GM03348 (cell line): ENCODE measurements around the gene C1orf185.
"Not testable (repeated sequence)": the region's sequence is repeated elsewhere in the genome, so short reads cannot be mapped to it uniquely, and the experiment has no call there.

Source experiments
- DNase-seq: peaks from one replicate; pipeline ENCODE4 v3.0.0; 2012; ENCODE audit warnings: low spot score

The C1orf185 gene

DNA sequence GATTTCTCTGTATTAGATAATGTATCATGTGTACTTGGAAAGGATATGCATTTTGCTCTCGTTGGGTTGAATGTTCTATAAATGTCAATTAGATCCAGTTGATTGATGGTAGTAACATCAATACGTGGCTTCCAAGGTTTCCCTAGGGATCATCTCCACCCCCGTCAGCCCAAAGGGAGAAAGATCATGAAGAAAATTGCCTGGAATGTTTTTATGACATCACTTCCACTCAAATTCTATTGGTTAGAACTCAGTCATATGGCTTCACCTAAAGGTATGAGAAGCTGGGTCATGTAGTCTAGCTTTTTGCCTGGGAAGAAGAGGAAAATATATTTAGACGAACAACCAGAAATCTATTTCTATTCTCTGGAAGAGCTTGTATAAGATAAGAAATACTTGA lies at the start of gene C1orf185:
TSS of gene C1orf185 (plus strand) at position 253 of the 400 bp plus-strand sequence. CDS start at position 259, 6 bp downstream.
- no peak for DNase-seq

DNA sequence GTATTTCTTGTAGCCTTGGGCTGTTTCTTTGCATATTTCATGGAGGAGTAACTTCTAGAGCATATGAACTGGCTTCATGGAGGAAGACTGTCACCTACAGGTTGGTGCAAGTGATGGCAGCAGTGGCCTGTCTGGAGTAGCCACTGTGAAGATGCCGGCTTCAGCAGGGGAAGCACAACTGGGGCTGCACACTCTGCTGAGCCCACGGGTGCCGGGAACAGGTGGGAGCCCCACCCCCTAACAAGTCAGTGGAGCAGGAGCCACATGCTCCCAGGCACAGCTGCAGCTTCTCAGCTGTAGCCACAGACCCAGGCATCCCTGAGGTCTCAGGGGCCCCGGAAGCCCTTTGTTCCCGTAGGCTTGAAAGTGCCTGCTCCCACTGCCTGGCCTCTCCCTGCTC lies 43.2 kb upstream of the C1orf185 start:
- DNase-seq, result peak; percentile 20

DNA sequence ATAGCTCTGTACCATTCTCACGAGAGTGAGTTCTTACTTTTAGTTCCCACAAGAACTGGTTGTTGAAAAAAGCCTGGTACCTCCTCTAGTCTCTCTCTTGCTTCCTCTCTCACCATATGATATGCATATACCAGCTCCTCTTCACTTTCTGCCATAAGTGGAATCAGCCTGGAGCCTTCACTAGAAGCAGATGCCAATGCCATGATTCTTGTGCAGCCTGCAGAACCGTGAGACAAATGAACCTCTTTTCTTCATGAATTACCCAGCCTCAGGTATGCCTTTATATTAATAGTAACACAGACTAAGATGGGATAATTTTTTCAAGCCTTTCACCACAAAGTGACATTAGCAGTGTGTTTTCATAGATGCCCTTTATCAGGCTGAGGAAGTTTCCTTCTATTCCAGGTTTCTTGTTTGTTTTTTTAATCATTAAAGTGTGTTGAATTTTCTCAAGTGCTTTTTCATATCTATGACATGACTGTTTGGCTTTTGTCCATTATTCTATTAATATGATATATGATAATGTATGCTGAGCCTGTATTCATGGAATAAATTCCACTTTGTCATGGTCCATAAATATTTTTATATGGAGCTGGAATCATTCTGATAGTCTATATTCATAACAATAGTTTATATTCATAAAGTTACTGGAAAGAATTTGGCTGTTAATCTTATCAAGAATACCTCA lies 40.7 kb upstream of the C1orf185 start:
- no peak for DNase-seq

DNA sequence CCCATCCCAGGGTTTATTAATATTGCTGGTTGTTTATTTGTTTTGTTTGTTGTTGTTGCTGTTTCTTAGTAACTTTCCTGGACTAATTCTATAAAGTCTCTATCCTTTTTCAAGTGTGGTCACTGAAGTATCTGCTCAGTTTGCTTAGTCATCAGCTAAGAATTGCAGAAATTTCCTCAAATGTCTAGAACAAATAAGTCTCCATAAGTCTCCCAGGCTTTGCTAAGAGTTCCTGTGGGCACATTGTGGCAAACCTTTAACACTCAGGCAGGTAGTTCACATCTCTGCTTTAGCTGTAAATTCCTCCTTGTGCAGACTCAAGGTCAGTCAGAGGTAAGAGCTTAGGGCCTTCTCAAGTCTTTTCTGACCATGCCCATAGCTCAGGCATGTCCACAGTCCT lies 38.9 kb upstream of the C1orf185 start:
- DNase-seq, result peak; percentile 77

DNA sequence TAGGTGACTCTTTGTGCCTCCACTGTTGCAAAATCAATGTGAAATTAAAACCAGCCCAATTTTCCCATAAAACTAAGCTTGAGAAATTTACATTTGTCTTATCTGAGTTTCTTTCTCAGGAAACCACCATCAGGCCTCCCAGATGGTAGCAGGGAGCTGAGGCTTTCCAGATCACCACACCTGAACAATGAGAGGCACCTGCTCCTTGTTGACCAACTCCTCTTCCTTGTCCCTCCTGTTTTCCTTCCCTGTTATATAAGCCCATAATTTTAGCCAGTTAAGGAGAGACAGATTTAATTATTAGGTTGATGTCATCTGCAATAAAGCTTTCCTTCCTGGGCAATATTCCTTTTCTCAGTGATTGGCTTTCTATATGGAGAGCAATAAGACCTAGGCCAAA lies 32.0 kb upstream of the C1orf185 start:
- DNase-seq, result no peak

DNA sequence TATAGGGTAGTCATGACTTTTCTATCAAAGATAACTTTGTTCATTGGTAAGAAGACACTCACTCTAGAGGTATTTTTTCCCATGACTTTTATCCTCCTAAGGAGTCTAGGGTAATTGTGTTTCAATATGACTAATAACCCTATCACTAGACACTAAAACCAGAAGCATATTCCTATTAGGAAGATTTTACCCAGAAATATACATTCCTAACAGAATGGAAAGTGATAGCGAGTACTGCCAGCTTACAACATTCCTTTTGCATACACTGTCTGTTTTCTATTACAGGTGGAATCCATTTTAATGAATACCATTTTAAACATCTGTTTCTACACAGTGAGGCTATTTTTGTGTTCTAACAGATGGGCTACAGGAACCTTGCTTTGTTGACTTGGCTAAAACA lies 31.4 kb upstream of the C1orf185 start:
- peak; percentile 74 for DNase-seq

DNA sequence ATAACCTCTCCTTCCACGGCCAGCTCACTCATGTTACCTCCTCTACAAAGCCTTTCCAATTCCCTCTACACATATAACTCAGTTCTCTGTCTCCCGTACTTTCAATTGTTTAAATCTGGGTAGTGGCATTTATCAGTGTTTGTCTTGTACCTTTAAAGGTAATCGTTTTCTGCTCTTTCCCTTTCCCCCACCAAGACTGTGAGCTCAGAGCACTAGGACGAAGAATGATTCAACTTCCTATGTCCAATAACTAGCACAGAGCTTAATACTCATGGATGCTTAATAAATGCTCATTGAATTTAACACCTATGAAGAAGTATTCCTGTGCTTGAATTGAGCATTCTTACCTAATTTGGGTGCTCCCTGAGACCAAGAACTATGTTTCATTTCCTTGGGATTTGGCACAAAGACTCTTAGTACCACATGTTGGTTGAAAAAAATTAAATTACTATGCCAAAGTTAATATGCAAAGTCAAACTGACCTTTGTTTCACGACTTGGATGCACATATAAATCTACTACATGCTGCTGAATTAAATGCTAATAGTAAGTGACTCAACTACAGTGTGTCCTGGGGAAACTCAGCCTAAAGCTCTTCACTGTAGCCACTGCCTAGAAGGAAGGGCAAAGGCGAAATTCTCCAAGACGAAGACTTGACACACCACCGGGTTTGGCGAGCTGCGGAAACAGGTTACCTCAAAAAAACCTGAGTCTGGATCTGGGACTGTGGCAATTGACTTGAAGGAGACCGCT lies 30.6 kb upstream of the C1orf185 start:
- DNase-seq, result no peak

DNA sequence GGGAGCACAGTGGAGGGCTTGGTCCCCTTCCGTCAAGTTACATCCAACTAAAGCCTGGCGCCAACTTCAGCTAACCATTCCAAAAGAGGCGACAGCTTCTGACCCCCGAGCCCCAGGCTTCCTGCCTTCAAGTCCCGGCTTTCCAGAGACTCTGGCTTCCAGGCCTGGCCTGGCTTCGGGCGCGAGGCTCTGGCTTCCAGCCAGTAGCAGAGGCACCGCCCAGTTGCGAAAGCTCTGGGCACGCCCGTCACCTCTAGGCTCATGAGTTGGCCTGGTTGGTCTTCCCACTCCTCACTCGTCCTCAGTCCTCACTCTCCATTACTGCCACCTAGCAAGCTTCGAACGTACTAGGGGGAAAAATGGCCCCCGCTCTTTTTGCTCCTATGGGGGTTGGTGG lies 30.0 kb upstream of the C1orf185 start:
- DNase-seq, result no peak

DNA sequence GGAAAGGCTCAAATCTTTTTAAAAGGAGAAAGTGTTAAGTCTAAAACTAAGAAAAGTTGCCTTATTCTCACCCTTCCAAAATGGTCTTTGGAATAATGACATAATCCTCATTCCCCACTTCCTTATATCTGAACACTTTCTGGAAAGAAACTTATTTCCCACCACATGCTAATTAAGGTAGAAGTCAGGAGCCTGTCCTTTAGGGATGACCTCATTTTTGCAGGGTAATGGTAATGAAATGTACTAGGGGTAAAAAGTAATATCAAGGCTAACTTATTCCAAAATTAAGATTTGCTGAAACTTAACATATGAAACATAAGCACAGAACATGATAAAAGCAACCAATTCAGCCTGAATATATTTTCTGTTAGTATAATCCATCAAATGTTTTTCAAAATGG lies 29.4 kb upstream of the C1orf185 start:
- DNase-seq, result no peak

DNA sequence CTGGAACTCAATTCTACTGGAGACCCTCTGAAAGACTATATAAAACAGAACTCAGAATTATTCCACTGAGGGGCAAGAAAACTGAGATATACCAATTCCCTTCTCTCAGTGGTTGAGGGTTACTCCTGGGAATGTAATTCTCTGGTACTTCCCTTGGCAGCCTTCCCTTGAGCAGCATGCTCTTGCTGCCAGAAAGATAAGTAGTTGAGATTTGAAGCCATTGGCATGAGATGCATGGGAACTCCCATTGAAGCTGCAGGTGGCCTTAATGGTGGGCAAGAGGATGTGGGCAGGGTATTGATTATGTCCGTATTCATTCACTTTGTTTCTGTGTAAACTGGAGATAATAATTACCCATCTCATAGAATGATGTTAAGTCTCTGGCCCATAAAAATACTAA lies 28.6 kb upstream of the C1orf185 start:
- no peak for DNase-seq

DNA sequence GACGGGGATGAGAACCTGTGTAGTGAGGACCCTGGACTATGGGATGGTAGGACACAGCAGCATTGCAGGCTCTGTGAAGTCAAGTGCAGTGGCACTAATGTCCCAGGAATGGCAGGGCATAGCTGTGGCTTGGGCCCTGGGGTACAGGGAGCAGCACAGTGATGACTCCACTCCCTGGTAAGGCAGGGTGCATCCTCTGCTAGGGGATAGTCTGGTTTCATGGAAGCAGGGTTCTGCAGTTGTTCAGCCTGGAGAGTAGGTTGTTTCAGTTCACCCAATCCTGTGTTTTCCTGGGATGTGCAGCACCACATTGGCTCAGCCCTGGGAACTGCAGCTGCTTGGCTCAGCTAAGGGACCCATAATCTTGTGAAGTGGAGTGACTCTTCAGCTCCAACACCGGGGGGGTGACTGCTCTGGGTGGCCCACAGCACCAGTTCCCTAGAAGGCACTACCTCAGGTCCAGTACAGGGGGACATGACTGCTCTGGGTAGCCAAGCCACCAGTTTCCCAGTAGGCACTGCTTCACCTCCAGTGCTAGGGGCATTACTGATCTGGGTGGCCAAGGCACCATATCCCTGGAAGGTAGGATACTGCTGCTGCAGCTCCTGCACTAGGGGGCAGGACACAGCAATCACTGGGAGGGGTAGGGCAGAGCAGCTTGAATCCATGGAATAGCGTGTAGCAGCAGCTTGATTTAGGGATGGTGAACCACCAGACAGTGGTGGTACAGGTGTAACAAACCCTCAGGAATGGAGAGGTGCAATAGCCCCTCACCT lies 15.3 kb upstream of the C1orf185 start:
- DNase-seq, result no peak

DNA sequence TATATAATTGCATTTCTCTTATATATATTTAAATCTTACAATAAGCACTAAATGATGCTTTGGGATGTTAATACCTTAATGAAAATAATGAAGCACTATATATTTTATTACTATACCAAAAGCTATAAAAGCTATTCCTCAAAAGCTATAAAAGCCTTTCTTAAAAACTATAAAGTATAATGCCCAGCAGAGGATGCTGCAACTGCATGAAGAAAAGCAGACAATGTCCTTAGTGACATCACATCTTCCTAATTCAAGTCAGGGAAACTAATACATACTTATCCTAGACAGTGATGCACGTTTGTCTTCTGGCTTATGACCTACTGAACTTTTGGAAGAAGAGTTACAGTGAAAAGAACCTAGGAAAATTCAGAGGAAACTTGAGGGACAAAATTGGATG lies 13.6 kb upstream of the C1orf185 start:
- no peak for DNase-seq

DNA sequence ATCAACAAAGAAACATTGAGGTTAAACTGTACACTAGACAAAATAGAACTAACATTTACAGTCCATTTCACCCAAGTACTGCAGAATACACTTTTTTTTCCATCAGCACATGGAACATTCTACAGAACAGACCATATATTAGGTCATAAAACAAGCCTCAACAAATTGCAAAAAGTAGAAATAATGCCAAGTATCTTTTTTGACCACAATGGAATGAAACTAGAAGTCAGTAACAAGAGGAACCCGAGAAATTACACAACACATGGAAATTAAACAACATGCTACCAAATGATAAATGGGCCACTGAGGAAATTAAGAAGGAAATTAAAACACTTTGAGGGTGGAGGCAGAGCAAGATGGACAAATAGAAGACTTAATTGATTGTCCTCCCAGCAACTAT lies 8.4 kb upstream of the C1orf185 start:
- peak; percentile 27 for DNase-seq

DNA sequence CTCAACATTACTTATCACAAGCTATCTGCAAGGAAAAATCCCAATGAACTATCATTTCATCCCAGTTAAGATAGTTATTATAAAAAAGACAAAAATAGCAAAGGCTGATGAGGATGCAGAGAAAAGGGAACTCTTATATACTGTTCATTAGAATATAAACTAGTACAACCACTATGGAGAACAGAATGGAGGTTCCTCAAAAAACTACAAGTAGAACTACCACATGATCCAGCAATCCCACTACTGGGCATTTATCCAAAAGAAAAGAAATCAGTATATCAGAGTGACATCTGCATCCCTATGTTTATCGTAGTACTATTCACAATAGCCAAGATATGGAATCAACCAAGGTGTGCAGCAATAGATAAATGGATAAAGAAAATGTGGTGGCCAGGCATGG lies 4.9 kb upstream of the C1orf185 start:
- DNase-seq, result no peak

DNA sequence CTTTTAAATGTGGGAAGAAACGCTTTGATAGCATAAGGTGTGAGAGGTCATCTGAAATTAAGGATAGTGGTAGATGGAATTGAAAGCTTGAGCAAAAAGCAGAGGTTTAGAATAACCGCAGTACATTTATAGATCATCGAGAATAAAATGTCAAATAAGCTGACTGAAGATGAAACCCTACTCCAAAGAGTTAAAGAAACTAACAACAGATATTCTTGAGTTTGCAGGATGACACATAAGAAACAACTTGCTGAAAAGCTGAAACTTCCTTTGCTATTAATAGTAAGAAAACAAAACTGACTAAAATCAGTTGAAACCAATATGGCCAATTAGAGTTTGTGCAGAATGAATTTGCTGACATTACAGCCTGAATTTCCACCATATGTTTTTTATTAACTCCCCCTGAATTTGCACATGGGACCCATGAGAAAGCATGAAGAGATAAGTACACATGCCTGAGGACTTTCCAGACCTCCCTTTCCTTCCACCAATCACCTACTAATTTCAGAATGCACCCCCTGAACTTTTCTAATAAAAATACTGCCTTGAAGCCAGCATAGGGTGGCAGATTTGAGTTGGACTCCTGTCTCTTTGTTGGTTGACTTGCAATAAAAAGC lies 1.7 kb upstream of the C1orf185 start:
- no peak for DNase-seq

DNA sequence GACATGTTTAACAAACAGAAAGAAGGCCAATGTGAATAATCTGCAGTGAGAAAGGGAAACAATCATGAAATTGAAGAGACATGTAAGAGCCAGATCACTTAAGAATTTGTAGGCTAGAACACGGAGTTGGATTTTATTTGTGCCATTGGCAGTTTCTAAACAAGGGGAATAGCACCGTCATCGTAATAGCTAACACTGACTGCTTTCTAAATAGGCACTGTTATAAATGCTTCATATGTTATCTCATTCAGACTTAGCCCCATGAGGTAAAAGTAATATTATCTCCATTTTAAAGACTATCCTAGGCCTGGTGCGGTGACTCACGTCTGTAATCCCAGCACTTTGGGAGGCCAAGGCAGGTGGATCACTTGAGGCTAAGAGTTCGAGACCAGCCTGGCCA lies 12.1 kb downstream of the C1orf185 start:
- DNase-seq, result no peak

DNA sequence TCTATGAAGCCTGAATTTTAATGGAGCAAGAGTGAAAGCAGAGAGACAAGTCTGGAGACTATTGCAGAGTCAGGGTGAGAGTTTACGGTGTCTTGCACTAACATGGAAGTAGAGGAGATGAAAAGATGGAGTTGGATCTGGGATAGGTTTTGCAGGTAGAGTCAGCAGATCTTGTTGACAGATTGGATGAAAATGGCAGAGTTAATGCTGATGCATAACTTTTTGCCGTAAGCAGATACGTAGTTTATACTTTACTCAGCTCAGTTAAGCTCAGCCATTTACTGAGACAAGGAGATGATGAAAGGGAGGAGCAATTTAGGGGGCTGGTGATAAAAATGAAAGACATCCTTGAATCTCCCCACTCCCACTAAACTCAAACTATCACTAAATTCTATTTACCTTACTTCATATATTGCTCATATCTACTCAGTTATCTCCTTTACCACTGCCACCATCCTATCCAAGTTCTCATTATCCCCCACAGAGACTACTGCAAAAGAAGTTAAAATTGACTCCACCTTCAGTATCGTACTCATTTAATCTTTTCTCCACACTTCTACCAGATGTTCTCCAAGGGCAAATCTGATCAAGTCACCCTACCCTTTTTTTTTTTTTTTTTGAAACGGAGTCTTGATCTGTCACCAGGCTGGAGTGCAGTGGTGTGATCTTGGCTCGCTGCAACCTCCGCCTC lies 13.8 kb downstream of the C1orf185 start:
- DNase-seq, result no peak

DNA sequence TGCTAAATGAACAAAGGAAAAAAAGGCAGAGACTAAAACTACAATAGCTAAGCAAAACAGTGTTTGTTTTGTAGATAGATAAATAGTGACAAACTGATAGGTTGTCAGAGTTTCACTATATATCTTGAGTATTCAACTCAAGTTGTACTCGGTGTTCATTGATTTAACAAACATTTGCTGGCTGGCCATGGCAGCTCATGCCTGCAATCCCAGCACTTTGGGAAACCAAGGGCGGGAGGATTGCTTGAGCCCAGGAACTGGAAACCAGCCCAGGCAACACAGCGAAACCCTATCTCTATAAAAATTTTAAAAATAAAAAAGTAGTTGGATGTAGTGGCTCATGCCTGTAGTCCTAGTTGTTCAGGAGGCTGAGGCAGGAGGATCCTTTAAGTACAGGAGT lies 17.3 kb downstream of the C1orf185 start:
- no peak for DNase-seq

DNA sequence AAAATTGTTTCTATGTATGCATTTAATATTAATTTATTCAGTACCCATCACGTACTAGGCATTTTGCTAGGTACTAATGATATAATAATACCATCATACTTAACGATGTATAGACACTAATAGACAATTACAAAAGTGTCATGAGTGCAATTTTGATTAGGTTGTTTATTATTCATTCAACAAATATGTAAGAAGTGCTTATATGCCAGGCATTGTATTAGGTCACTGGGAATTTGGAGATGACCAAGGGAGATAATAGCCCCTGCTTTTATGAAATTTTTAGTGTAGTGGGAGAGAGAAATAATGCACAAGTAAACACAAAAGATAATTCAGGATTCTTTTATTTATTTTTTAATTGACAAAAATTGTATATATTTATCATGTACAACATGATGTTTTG lies 18.6 kb downstream of the C1orf185 start:
- DNase-seq, result no peak

DNA sequence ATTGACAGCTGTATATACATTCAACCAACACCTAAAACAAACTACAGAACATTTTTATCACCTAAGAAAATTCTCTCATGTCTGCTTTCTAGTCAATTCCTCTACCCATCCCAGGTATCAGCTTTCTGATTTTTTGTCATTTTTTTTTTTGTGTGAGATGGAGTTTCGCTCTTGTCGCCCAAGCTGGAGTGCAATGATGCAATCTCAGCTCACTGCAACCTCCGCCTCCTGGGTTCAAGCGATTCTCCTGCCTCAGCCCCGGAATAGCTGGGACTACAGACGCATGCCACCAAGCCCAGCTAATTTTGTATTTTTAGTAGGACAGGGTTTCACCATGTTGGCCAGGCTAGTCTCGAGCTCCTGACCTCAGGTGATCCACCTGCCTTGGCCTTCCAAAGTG lies 25.1 kb downstream of the C1orf185 start:
- not testable (repeated sequence) for DNase-seq

DNA sequence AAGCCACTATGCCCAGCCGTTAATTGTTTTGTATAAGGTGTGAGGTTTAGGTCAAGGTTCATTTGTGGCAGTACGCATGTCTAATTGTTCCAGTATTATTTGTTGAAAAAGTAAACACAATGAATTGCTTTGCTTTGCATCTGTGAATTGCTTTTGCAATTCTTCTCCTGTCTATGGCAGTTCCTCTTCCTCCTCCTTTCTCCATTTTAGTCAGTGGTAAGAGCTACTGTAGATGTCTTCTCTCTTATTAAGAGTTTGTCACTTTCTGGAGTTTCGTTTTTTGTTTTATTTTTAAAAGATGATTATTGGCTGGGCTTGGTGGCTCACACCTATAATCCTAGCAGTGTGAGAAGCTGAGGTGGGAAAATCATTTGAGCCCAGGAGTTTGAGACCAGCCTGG lies 29.2 kb downstream of the C1orf185 start:
- DNase-seq, result no peak

DNA sequence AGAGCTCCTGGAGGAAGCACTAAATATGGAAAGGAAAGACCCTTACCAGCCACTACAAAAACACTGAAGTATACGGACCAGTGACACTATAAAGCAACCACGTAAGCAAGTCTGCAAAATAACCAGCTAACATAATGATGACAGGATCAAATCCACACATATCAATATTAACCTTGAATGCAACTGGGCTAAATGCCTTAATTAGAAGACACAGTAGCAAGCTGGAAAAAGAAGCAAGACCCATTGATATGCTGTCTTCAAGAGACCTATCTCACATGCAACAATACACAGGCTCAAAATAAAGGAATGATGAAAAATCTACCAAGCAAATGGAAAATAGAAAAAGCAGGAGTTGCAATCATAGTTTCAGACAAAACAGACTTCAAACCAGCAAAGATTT lies 31.0 kb downstream of the C1orf185 start:
- DNase-seq, result no peak
